ENCODE results near the gene MBD3L4. TPM values are rescaled to one million over a fixed set of nuclear protein-coding genes. Genes with fewer than 3 reads are reported as not detected.
"Not testable (repeated sequence)": the region's sequence is repeated elsewhere in the genome, so short reads cannot be mapped to it uniquely, and the experiment has no call there.

Gene MBD3L4
- total RNA-seq, 1 donor from 2014 or later, result not detected

- ATAC-seq (ENCODE audit: poor library complexity); intact Hi-C loops (cut with DNase I): not testable (repeated sequence)
These were observed 14.8 kb upstream of the MBD3L4 start for GRCh38 chr19:7054635-7055368.

GRCh38 chr19:7052896-7053295 lies 12.9 kb upstream of the MBD3L4 start:
- intact Hi-C loops (cut with DNase I); DNase-seq; ATAC-seq (ENCODE audit: poor library complexity): not testable (repeated sequence)

More at GRCh38 chr19:7054635-7055368, 14.8 kb upstream of the MBD3L4 start:
- DNase-seq, result not testable (repeated sequence)

- not testable (repeated sequence) for DNase-seq; ATAC-seq (ENCODE audit: poor library complexity)
These were observed 11.4 kb upstream of the MBD3L4 start for GRCh38 chr19:7051421-7051820.

GRCh38 chr19:7049021-7049420 lies 9.0 kb upstream of the MBD3L4 start, which contains the start of gene MBD3L2:
Gene MBD3L2, plus strand, starts transcription at chr19:7049321. Its CDS starts 53 bp downstream, at chr19:7049374.
- intact Hi-C loops (cut with DNase I); DNase-seq; ATAC-seq (ENCODE audit: poor library complexity): not testable (repeated sequence)

More at GRCh38 chr19:7051421-7051820, 11.4 kb upstream of the MBD3L4 start:
- intact Hi-C loops (cut with DNase I), result not testable (repeated sequence)

GRCh38 chr19:7041563-7041962 lies 1.6 kb upstream of the MBD3L4 start:
- ATAC-seq (ENCODE audit: poor library complexity), result not testable (repeated sequence)

GRCh38 chr19:7030278-7030677 lies 9.7 kb downstream of the MBD3L4 start, which contains the start of gene MBD3L5:
Gene MBD3L5, plus strand, starts transcription at chr19:7030578. Its CDS starts 34 bp downstream, at chr19:7030612.
- DNase-seq; intact Hi-C loops (cut with DNase I); ATAC-seq (ENCODE audit: poor library complexity): not testable (repeated sequence)

More at GRCh38 chr19:7041563-7041962, 1.6 kb upstream of the MBD3L4 start:
- DNase-seq; intact Hi-C loops (cut with DNase I): not testable (repeated sequence)

GRCh38 chr19:7028790-7029189 lies 11.2 kb downstream of the MBD3L4 start:
- ATAC-seq (ENCODE audit: poor library complexity); DNase-seq; intact Hi-C loops (cut with DNase I): not testable (repeated sequence)

- DNase-seq; ATAC-seq (ENCODE audit: poor library complexity); intact Hi-C loops (cut with DNase I): not testable (repeated sequence)
These were observed 18.6 kb downstream of the MBD3L4 start, which contains the start of gene MBD3L2B for GRCh38 chr19:7021331-7021730. Gene MBD3L2B, minus strand, starts transcription at chr19:7021431. Its CDS starts 34 bp downstream, at chr19:7021397.

- DNase-seq (no peak), ATAC-seq (ENCODE audit: poor library complexity) (no peak)
- intact Hi-C loops (cut with DNase I), result no loop called here
These were observed 21.2 kb downstream of the MBD3L4 start for GRCh38 chr19:7018828-7019227.

GRCh38 chr19:7013678-7014077 lies 26.3 kb downstream of the MBD3L4 start:
- DNase-seq, result no peak
- no peak for ATAC-seq (ENCODE audit: poor library complexity)
- intact Hi-C loops (cut with DNase I), result no loop called here

- DNase-seq, result no peak
These were observed 29.0 kb downstream of the MBD3L4 start for GRCh38 chr19:7010722-7011593.

GRCh38 chr19:7007859-7008258 lies 32.1 kb downstream of the MBD3L4 start:
- ATAC-seq (ENCODE audit: poor library complexity) (no peak), DNase-seq (no peak)
- intact Hi-C loops (cut with DNase I), result no loop called here

More at GRCh38 chr19:7010722-7011593, 29.0 kb downstream of the MBD3L4 start:
- intact Hi-C loops (cut with DNase I), result no loop called here
- ATAC-seq (ENCODE audit: poor library complexity), result no peak

- no peak for DNase-seq
- intact Hi-C loops (cut with DNase I), result no loop called here
- ATAC-seq (ENCODE audit: poor library complexity), result no peak
These were observed 33.8 kb downstream of the MBD3L4 start for GRCh38 chr19:7006135-7006704.

- DNase-seq (no peak), ATAC-seq (ENCODE audit: poor library complexity) (no peak)
- intact Hi-C loops (cut with DNase I), result no loop called here
These were observed 35.6 kb downstream of the MBD3L4 start for GRCh38 chr19:7004313-7004931.

- DNase-seq (no peak), ATAC-seq (ENCODE audit: poor library complexity) (no peak)
- intact Hi-C loops (cut with DNase I), result no loop called here
These were observed 39.2 kb downstream of the MBD3L4 start for GRCh38 chr19:7000816-7001215.

- intact Hi-C loops (cut with DNase I), result no loop called here
- DNase-seq (no peak), ATAC-seq (ENCODE audit: poor library complexity) (peak; percentile 27)
These were observed 39.6 kb downstream of the MBD3L4 start for GRCh38 chr19:7000333-7000732.

- ATAC-seq (ENCODE audit: poor library complexity), result no peak
- intact Hi-C loops (cut with DNase I), result no loop called here
These were observed 40.0 kb downstream of the MBD3L4 start for GRCh38 chr19:6999933-7000332.

More at GRCh38 chr19:6999933-7000332, 40.0 kb downstream of the MBD3L4 start:
- no peak for DNase-seq
